WTC11 (cell line): ENCODE results near the gene ZXDC.

ENCODE experiments used
- CTCF ChIP-seq: fragments of 200-600 bp; IDR thresholded peaks from 2 replicates; pipeline ENCODE4 v1.8.0; 2022; ENCODE audit warnings: antibody characterized with exemption
- ETV6 ChIP-seq: sonication (generic); formaldehyde crosslinking; IDR thresholded peaks from 2 replicates; pipeline ENCODE4 v1.8.1; 2022; ENCODE audit warnings: mild to moderate bottlenecking, missing genetic modification reagents
- NFE2L1 ChIP-seq: sonication (generic); formaldehyde crosslinking; IDR thresholded peaks from 2 replicates; pipeline ENCODE4 v1.8.1; 2023; ENCODE audit warnings: missing genetic modification reagents
- ZNF416 ChIP-seq: fragments of 250-450 bp; sonication (Bioruptor Pico); IDR thresholded peaks from 2 replicates; pipeline ENCODE4 v1.9.0; 2021; ENCODE audit warnings: mild to moderate bottlenecking, inconsistent platforms

- TF ChIP-seq CTCF (no peak), ZNF416 (CRISPR knock-in tag) (no peak), ETV6 (CRISPR knock-in tag) (no peak), NFE2L1 (no peak)
These were observed 56.5 kb downstream of the ZXDC start for GRCh38 chr3:126419151-126419703.
